ENCODE data around the gene ANKRD33B. TPM values are rescaled to one million over a fixed set of nuclear protein-coding genes. Genes with fewer than 3 reads are reported as not detected.

ANKRD33B gene
- total RNA-seq, 1 donor from 2014 or later, result 0.84 TPM

DNA sequence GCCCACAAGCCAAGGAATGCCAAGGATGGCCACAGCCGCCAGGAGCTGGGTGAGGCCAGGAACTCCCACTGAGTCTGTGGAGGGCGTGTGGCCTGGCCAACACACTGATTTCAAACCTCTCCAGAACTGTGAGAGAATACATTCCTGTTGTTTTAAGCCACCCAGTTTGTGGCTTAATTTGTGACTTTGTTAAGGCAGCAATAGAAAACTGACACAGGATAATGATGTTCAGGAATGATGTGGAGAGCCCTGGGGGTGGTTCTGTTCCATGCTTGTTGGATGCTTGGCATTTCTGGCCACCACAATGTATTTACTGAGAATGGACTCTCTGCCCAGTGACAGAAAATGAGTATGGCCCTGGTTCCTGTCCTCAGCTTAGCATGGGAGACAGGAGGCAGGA is 114.4 kb downstream of the ANKRD33B start:
- no peaks in the 10 kb centered on the region for H3K4me1 Mint-ChIP-seq
- DNase-seq (ENCODE audit: low read depth, low spot score), result no peak
- peaks cover 7% of the 10 kb centered on the region for H3K9me3 Mint-ChIP-seq
- no peak overlapping the region for H3K4me3 Mint-ChIP-seq
- H3K27me3 Mint-ChIP-seq (ENCODE audit: low read depth), result peaks cover 3% of the 10 kb centered on the region
- H3K27ac Mint-ChIP-seq (ENCODE audit: unreplicated experiment), result no peak overlapping the region
- TF ChIP-seq, protein P1, sequence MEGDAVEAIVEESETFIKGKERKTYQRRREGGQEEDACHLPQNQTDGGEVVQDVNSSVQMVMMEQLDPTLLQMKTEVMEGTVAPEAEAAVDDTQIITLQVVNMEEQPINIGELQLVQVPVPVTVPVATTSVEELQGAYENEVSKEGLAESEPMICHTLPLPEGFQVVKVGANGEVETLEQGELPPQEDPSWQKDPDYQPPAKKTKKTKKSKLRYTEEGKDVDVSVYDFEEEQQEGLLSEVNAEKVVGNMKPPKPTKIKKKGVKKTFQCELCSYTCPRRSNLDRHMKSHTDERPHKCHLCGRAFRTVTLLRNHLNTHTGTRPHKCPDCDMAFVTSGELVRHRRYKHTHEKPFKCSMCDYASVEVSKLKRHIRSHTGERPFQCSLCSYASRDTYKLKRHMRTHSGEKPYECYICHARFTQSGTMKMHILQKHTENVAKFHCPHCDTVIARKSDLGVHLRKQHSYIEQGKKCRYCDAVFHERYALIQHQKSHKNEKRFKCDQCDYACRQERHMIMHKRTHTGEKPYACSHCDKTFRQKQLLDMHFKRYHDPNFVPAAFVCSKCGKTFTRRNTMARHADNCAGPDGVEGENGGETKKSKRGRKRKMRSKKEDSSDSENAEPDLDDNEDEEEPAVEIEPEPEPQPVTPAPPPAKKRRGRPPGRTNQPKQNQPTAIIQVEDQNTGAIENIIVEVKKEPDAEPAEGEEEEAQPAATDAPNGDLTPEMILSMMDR (conservative IDR thresholded peaks at IDR 0.05), result no peak
- H3K36me3 Mint-ChIP-seq (ENCODE audit: low read depth), result peaks cover 21% of the 10 kb centered on the region

DNA sequence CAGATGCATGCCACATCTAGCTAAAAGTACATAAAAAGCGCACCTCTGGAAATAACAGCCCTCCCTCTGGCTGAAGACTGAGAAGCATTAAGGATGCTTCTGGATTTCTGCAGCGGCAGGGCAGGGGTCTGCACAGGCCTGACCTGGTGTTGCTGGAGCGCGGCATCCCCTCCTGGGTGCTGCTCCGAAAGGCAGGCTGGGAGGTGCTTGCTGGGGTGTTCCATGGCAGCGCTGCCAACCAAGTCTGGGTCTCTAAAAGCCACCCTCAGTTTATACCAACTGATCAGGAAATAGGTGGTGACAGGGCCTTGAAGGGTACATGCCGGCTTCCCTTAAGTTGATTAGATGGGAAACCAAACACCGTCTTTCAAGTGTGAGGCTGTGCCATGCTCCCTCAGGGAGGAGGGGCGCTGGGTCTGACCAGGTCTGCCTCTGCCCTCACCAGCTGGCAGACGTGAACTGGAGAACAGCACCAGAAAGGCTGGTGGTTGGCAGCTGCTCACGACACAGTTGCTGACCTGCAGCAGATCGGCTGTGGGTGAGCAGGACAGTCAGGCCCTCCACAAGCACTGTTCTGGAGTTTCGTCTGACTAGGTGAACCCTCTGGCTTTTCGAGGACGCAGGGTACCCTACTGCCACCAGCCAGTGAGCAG is 115.6 kb downstream of the ANKRD33B start:
- H3K27me3 Mint-ChIP-seq (ENCODE audit: low read depth), result peaks cover 3% of the 10 kb centered on the region
- no peak for DNase-seq (ENCODE audit: low read depth, low spot score)
- H3K4me3 Mint-ChIP-seq, result no peak overlapping the region
- H3K9me3 Mint-ChIP-seq, result peaks cover 7% of the 10 kb centered on the region
- H3K36me3 Mint-ChIP-seq (ENCODE audit: low read depth), result peaks cover 21% of the 10 kb centered on the region
- no peak overlapping the region for H3K27ac Mint-ChIP-seq (ENCODE audit: unreplicated experiment)
- no peaks in the 10 kb centered on the region for H3K4me1 Mint-ChIP-seq
- TF ChIP-seq, protein P1 (conservative IDR thresholded peaks at IDR 0.05), result no peak

DNA sequence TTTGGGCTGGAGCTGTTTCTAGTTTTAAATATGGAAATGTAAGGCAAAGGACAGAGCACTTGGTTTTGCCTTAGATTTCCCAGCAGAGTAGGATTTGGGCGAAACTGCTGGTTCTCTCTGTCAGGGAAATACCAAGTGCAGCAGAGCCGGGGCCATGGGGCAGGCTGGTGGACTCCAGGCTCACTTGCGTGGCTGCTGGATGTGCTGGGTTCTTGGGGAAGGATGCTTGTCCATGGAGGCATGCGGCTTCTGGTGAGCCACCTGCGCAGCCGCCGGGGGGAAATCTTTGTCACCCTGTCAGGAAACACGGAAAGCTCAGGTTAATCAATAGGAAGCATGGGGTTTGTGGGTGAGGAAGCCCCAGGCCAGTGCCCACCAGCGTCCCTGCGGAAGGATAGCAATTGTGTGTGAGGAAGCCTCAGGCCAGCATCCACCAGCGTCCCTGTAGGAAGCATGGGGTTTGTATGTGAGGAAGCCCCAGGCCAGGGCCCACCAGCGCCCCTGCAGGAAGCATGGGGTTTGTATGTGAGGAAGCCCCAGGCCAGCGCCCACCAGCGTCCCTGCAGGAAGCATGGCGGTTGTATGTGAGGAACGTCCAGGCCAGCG is 117.1 kb downstream of the ANKRD33B start:
- H3K27me3 Mint-ChIP-seq (ENCODE audit: low read depth), result no peaks in the 10 kb centered on the region
- no peak for DNase-seq (ENCODE audit: low read depth, low spot score)

DNA sequence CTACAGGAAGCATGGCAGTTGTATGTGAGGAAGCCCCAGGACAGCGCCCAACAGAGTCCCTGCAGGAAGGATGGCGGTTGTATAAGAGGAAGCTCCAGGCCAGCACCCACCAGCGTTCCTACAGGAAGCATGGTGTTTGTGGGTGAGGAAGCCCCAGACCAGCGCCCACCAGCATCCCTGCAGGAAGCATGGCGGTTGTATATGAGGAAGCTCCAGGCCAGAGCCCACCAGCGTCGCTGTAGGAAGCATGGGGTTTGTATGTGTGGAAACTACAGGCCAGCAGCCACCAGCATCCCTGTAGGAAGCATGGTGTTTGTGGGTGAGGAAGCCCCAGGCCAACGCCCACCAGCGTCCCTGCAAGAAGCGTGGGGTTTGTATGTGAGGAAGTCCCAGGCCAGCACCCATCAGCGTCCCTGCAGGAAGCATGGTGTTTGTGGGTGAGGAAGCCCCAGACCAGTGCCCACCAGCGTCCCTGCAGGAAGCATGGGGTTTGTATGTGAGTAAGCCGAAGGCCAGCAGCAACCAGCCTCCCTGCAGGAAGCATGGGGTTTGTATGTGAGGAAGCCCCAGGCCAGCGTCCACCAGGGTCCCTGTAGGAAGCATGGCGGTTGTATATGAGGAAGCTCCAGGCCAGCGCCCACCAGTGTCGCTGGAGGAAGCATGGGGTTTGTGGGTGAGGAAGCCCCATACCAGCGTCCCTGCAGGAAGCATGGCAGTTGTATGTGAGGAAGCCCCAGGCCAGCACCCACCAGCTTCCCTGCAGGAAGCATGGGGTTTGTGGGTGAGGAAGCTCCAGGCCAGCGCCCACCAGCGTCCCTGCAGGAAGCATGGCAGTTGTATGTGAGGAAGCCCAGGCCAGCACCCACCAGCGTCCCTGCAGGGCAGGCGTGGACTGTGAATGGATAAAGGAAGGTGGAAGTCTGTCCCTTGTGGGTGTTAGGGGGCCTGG is 118.1 kb downstream of the ANKRD33B start:
- Mint-ChIP-seq H3K36me3 (ENCODE audit: low read depth) (peaks cover 21% of the 10 kb centered on the region), H3K4me1 (no peaks in the 10 kb centered on the region), H3K27me3 (ENCODE audit: low read depth) (no peaks in the 10 kb centered on the region), H3K27ac (ENCODE audit: unreplicated experiment) (no peak overlapping the region), H3K9me3 (peaks cover 8% of the 10 kb centered on the region), H3K4me3 (no peak overlapping the region)
- TF ChIP-seq, protein P1 (conservative IDR thresholded peaks at IDR 0.05), result no peak
- DNase-seq (ENCODE audit: low read depth, low spot score), result no peak

More for the DNA sequence above, 117.1 kb downstream of the ANKRD33B start:
- no peak overlapping the region for H3K4me3 Mint-ChIP-seq
- no peaks in the 10 kb centered on the region for H3K4me1 Mint-ChIP-seq
- TF ChIP-seq, protein P1 (conservative IDR thresholded peaks at IDR 0.05), result no peak
- peaks cover 7% of the 10 kb centered on the region for H3K9me3 Mint-ChIP-seq
- H3K36me3 Mint-ChIP-seq (ENCODE audit: low read depth), result peaks cover 20% of the 10 kb centered on the region
- H3K27ac Mint-ChIP-seq (ENCODE audit: unreplicated experiment), result no peak overlapping the region

DNA sequence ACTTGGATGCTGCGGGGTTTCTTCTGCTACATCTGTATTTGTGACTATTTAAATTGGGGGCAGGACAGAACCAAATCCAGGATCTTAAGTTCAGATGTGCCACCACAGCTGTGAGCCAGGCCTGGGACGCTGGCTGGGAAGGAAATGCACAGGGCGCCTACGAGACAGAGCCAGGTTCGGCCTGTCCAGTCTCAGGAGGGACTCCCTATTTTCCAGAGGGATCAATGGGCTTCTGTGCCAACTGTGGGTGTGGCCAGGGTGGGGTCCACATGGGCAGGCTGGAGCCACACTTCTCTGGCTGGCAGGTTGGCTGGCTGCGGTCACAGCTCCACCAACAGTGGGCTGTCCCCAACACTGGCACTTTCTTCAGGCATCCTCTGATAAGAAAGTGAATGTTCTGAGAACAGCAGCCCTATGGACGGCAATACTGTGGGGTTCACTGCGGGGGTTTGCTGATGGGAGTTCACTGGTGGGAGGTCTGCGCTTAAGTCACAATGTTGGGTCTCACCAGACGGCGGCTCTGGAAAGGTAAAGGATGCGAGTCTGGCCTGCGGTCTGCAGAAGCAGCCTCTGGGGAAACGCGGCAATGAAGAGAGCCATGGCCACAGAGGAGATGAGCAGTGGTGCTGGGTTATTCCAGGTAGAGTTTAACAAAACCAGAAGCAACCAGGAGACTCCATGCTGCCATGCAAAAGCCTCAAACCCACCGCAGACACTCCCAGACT is 119.1 kb downstream of the ANKRD33B start:
- H3K36me3 Mint-ChIP-seq (ENCODE audit: low read depth), result peaks cover 17% of the 10 kb centered on the region
- no peaks in the 10 kb centered on the region for H3K27me3 Mint-ChIP-seq (ENCODE audit: low read depth)

More for the DNA sequence above, 119.1 kb downstream of the ANKRD33B start:
- peak overlapping the region; percentile 19 for H3K27ac Mint-ChIP-seq (ENCODE audit: unreplicated experiment)
- DNase-seq (ENCODE audit: low read depth, low spot score), result no peak
- peaks cover 6% of the 10 kb centered on the region for H3K9me3 Mint-ChIP-seq
- H3K4me3 Mint-ChIP-seq, result no peak overlapping the region
- no peaks in the 10 kb centered on the region for H3K4me1 Mint-ChIP-seq
- TF ChIP-seq, protein P1 (conservative IDR thresholded peaks at IDR 0.05), result no peak

Measured in neural crest cell (in vitro differentiated cells).